AG10803 (cell line): Measurements from ENCODE around the gene CNTNAP4.

Experiments used
- DNase-seq: peaks from one replicate; pipeline ENCODE4 v3.0.0; 2010; ENCODE audit warnings: low read depth
- H3K4me3 ChIP-seq: 2 replicates; pipeline ENCODE4 v1.5.1; 2011; ENCODE audit warnings: mild to moderate bottlenecking, low read length, control low read depth
- CTCF ChIP-seq: conservative IDR thresholded peaks from 2 replicates; pipeline ENCODE4 v1.5.1; 2011; ENCODE audit warnings: mild to moderate bottlenecking, low read length, control low read depth, inconsistent platforms

The CNTNAP4 gene

DNA sequence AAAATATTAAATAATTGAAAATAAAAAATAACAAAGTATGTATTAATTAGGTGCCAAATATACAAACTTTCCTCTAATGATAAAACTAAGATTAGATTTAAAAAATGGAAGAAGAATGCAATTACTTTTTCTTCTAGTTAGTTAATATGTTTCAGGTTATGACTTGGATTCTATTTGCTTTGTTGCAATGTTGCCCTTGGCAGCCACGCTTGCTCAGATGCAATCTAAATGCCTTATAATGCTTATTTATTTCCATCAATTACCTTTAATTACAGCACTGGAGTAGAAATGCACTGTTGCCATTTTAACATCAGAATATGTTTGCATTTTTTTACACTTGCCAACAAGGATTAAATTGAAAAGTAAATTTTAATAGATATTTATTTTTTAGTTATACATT lies 263.9 kb downstream of the CNTNAP4 start:
- no peak overlapping the region for H3K4me3 ChIP-seq
- TF ChIP-seq CTCF = no peak
- DNase-seq = no peak

GRCh38 chr16:76565542-76565941 lies 288.3 kb downstream of the CNTNAP4 start:
- no peak for DNase-seq
- no peak for TF ChIP-seq CTCF
- H3K4me3 ChIP-seq = no peak overlapping the region

- no peak for DNase-seq
- no peak for TF ChIP-seq CTCF
- no peak overlapping the region for H3K4me3 ChIP-seq
Measured at GRCh38 chr16:76571755-76572154, 294.6 kb downstream of the CNTNAP4 start.

DNA sequence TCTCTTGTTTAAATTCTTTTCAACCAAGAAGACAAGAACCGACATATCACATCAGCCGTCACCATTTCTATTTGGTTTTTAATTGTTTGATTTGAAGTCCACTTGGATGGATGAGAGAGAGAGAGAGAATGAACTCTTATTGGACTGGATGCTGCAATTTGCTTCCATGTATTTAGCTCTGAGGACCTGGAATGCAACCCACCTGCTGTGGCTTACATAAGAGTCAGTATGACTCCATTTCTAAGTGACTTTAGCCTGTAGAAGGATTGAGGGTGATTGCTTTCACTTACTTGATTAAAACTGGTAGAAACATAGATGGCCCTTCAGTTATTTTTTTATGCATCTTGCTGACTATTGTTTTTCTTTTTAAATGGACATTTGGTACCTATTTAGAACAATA lies 296.1 kb downstream of the CNTNAP4 start:
- DNase-seq = no peak
- no peak overlapping the region for H3K4me3 ChIP-seq
- no peak for TF ChIP-seq CTCF

DNA sequence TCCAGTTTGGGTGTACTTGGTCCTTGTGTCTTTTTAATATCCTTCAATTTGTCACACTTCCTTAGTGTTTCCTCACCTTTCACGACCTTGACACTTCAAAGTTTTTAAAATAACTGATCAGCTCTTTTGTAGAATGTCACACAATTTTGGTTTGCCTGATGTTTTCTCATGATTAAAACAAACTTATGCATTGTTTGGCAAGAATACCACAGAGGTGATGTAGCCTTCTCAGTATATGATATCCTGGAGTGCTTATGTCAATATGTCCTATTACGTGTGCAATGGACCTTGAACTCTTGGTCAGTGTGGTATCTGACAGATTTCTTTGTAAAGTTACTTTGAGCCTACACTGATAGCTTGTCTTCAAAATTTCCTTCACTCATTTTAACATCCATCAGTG lies 297.4 kb downstream of the CNTNAP4 start:
- no peak overlapping the region for H3K4me3 ChIP-seq
- no peak for TF ChIP-seq CTCF
- no peak for DNase-seq

DNA sequence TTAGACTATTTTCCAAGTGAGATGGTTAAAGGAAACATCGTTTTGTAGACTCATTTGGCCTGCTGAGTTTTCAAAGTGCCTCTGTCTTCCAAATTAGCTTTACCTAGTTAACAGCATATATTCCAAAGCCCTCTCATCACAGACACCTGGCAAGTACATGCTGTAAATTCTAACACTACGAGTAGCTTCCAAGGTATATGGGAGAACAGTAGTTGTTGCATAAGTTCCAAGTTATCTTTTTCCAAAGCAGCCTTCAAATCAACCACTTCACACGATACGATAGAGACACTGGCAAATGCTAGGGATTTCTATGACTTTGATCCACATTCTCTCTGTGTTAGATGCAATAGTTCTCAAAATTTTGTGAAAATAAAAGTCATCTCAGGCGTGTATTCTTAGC lies 299.3 kb downstream of the CNTNAP4 start:
- TF ChIP-seq CTCF = no peak
- no peak for DNase-seq
- H3K4me3 ChIP-seq = no peak overlapping the region

DNA sequence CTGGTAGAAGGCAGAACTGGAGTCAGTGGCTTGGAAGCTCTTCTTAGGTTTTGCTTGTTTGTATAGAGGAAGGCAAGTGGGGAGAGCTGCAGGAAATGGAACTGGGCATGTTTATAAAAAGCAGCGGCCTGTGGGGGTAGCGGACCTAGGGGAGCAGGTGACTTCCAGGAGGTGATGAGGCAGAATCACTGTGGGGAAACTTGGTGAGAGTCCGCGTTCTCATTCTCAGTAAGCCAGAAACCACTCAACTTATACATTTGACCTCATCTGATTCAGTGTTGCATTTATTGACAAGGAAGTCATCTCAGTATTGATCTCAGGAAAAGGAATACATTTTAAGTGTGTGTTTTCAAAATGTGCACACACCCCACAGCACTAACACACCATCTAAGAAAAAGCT lies 299.8 kb downstream of the CNTNAP4 start:
- no peak for TF ChIP-seq CTCF
- DNase-seq = no peak
- no peak overlapping the region for H3K4me3 ChIP-seq
